Fibroblast of lung (primary cell): ENCODE measurements around the gene BCL2L13. TPM values are rescaled to one million over a fixed set of nuclear protein-coding genes. Genes with fewer than 3 reads are reported as not detected.

ENCODE experiments used
- DNase-seq, 2 donors: peaks; one replicate each; pipeline versions ENCODE4 v3.0.0 to v3.0.0-alpha.2; 2010; ENCODE audit warnings: low read depth in 2 of 2
- H2AFZ ChIP-seq: 2 replicates; pipeline ENCODE4 v1.5.1; 2012; ENCODE audit warnings: low read length, control low read depth, inconsistent platforms
- H3K27ac ChIP-seq: 2 replicates; pipeline ENCODE4 v1.5.1; 2011; ENCODE audit warnings: low read length, control low read depth; ENCODE audit not compliant: insufficient read depth
- H3K27me3 ChIP-seq: 2 replicates; pipeline ENCODE4 v1.5.1; 2011; ENCODE audit warnings: mild to moderate bottlenecking, low read length; ENCODE audit not compliant: control insufficient read depth, insufficient read depth
- H3K36me3 ChIP-seq: 2 replicates; pipeline ENCODE4 v1.5.1; 2011; ENCODE audit warnings: low read length; ENCODE audit not compliant: control insufficient read depth, insufficient read depth
- H3K4me1 ChIP-seq: 2 replicates; pipeline ENCODE4 v1.5.1; 2011; ENCODE audit warnings: low read length; ENCODE audit not compliant: control insufficient read depth, insufficient read depth; ENCODE audit errors: extremely low read depth
- H3K4me2 ChIP-seq: 2 replicates; pipeline ENCODE4 v1.5.1; 2011; ENCODE audit warnings: low read length, control low read depth; ENCODE audit not compliant: insufficient read depth; ENCODE audit errors: extremely low read depth
- H3K4me3 ChIP-seq, 4 experiments: fragments of 200-600 bp in 1 of 4; sonication (generic) in 1 of 4; replicated peaks in 1 of 4; 2 replicates each; pipeline ENCODE4 v1.5.1; 2011 to 2016; ENCODE audit warnings: low read length in 4 of 4, low read depth in 3 of 4, mild to moderate bottlenecking in 3 of 4, control low read depth in 2 of 4, inconsistent platforms in 1 of 4, mixed read lengths in 1 of 4; ENCODE audit not compliant: insufficient read depth in 1 of 4; ENCODE audit errors: control extremely low read depth in 1 of 4
- H3K79me2 ChIP-seq: 2 replicates; pipeline ENCODE4 v1.5.1; 2012; ENCODE audit warnings: mild to moderate bottlenecking, low read length, inconsistent platforms; ENCODE audit not compliant: control insufficient read depth, insufficient read depth
- H3K9ac ChIP-seq: 2 replicates; pipeline ENCODE4 v1.5.1; 2011; ENCODE audit warnings: mild to moderate bottlenecking, low read length, control low read depth; ENCODE audit not compliant: insufficient read depth
- H3K9me3 ChIP-seq: 2 replicates; pipeline ENCODE4 v1.5.1; 2012; ENCODE audit warnings: low read depth, low read length; ENCODE audit not compliant: control insufficient read depth, insufficient read depth
- H4K20me1 ChIP-seq: 2 replicates; pipeline ENCODE4 v1.5.1; 2011; ENCODE audit warnings: low read length; ENCODE audit not compliant: control insufficient read depth, insufficient read depth; ENCODE audit errors: extremely low read depth
- CTCF ChIP-seq, 2 donors: IDR thresholded peaks in 1 of 2; conservative IDR thresholded peaks in 1 of 2; 1 replicate in 1 of 2; 2 replicates in 1 of 2; pipeline ENCODE4 v1.5.1; 2011 to 2012; ENCODE audit warnings: low read length in 2 of 2, control low read depth in 1 of 2, inconsistent platforms in 1 of 2, low read depth in 1 of 2, mild to moderate bottlenecking in 1 of 2
- EZH2 ChIP-seq: IDR thresholded peaks from 2 replicates; pipeline ENCODE4 v1.5.1; 2012; ENCODE audit warnings: low read length, control low read depth, mild to moderate bottlenecking; ENCODE audit errors: missing control alignments
- polyA minus RNA-seq: library from RNA; depleted of rRNA, polyadenylated mRNA; stranded (reverse); fragments of >200 nt; gene quantifications from 2 replicates; pipeline ENCODE4 v1.2.3, GENCODE V29; 2011; ENCODE audit warnings: low replicate concordance
- polyA plus RNA-seq, 2 donors: library from polyadenylated mRNA; depleted of rRNA in 1 of 2; stranded (reverse) in 1 of 2; unstranded in 1 of 2; fragments of >200 nt; gene quantifications; 2 replicates each; pipeline ENCODE4 v1.2.1, GENCODE V29; 2011 to 2012; ENCODE audit warnings: missing spikeins in 1 of 2
- total RNA-seq: library from RNA; depleted of rRNA; stranded (reverse); fragments of >200 nt; gene quantifications from 2 replicates; pipeline ENCODE4 v1.2.1, GENCODE V29; 2014

The BCL2L13 gene
- total RNA-seq, result 56.2 and 76.8 TPM in 2 replicates
- polyA plus RNA-seq, result 56.9 and 65.1 TPM in 2 replicates
- polyA plus RNA-seq (2012), result 43.0 and 49.7 TPM in 2 replicates
- polyA minus RNA-seq, result 47.3 and 71.7 TPM in 2 replicates

GRCh38 chr22:17638432-17639246, at the start of gene BCL2L13:
Gene BCL2L13 (plus strand): TSS chr22:17638757. CDS start chr22:17655712, 16,955 bp downstream.
- H3K79me2 ChIP-seq, result peaks cover 28% of the 10 kb centered on the region
- DNase-seq, result peak; percentile 91
- no peaks in the 10 kb centered on the region for H3K9me3 ChIP-seq
- no peaks in the 10 kb centered on the region for H3K36me3 ChIP-seq
- peak within 1 kb of the TSS; percentile 99 for H3K9ac ChIP-seq
- H3K27ac ChIP-seq, result peak within 1 kb of the TSS; percentile 100
- H3K4me1 ChIP-seq, result peaks cover 8% of the 10 kb centered on the region
- H3K4me2 ChIP-seq, result peak within 1 kb of the TSS; percentile 94
- H3K27me3 ChIP-seq, result no peaks in the 10 kb centered on the region
- TF ChIP-seq EZH2, result no peak
- peak in 1 of 2 donors; percentile 4 for TF ChIP-seq CTCF (conservative IDR thresholded peaks at IDR 0.05 in 1 of 2, IDR thresholded peaks at IDR 0.05 in 1 of 2; ENCODE audit: low read depth in 1 of 2, low read length in 2 of 2)
- peak within 1 kb of the TSS; percentile 69 for H2AFZ ChIP-seq
- no peaks in the 10 kb centered on the region for H4K20me1 ChIP-seq
- peak within 1 kb of the TSS; percentile 74 to 95 (median 86) for H3K4me3 ChIP-seq

- Histone ChIP-seq H3K27ac (no peak overlapping the region), H3K4me2 (no peak overlapping the region), H3K79me2 (no peaks in the 10 kb centered on the region), H3K9me3 (no peaks in the 10 kb centered on the region), H4K20me1 (no peaks in the 10 kb centered on the region), H3K4me1 (no peaks in the 10 kb centered on the region), H3K4me3 (no peak overlapping the region), H3K9ac (no peak overlapping the region), H2AFZ (no peak overlapping the region), H3K27me3 (no peaks in the 10 kb centered on the region), H3K36me3 (peaks cover 10% of the 10 kb centered on the region)
- no peak for DNase-seq
- TF ChIP-seq CTCF (conservative IDR thresholded peaks at IDR 0.05 in 1 of 2, IDR thresholded peaks at IDR 0.05 in 1 of 2; ENCODE audit: low read depth in 1 of 2, low read length in 2 of 2), result no peak
- no peak for TF ChIP-seq EZH2
Observed at GRCh38 chr22:17589810-17590375, 48.7 kb upstream of the BCL2L13 start.

GRCh38 chr22:17590586-17590985, 48.0 kb upstream of the BCL2L13 start:
- no peak overlapping the region for H3K4me3 ChIP-seq
- no peaks in the 10 kb centered on the region for H4K20me1 ChIP-seq
- no peaks in the 10 kb centered on the region for H3K27me3 ChIP-seq
- DNase-seq, result no peak
- H3K27ac ChIP-seq, result no peak overlapping the region
- TF ChIP-seq CTCF (conservative IDR thresholded peaks at IDR 0.05 in 1 of 2, IDR thresholded peaks at IDR 0.05 in 1 of 2; ENCODE audit: low read depth in 1 of 2, low read length in 2 of 2), result no peak
- TF ChIP-seq EZH2, result no peak
- no peak overlapping the region for H2AFZ ChIP-seq
- no peak overlapping the region for H3K4me2 ChIP-seq
- H3K79me2 ChIP-seq, result no peaks in the 10 kb centered on the region
- H3K4me1 ChIP-seq, result no peaks in the 10 kb centered on the region
- H3K9me3 ChIP-seq, result no peaks in the 10 kb centered on the region
- no peak overlapping the region for H3K9ac ChIP-seq
- H3K36me3 ChIP-seq, result peaks cover 10% of the 10 kb centered on the region
